ENCODE results near the gene FIBP. TPM values are rescaled to one million over a fixed set of nuclear protein-coding genes. Genes with fewer than 3 reads are reported as not detected.

The FIBP gene
- total and polyA plus RNA-seq, 2 of the 4 experiments (the other 2 are of a cell fraction), result 141 to 182 TPM

GRCh38 chr11:65854852-65855837, 33.1 kb downstream of the FIBP start:
- Histone ChIP-seq H2BK15ac (ENCODE audit: low read depth, low read length) (no peak overlapping the region), H2AFZ (replicated peaks; ENCODE audit: low read length, poor library complexity) (no peak overlapping the region), H3K4ac (ENCODE audit: low read depth, low read length) (no peak overlapping the region), H3K14ac (replicated peaks; ENCODE audit: low read depth, low read length) (no peak overlapping the region), H2BK5ac (ENCODE audit: low read depth, low read length, poor library complexity, severe bottlenecking) (no peak overlapping the region), H3K9me1 (ENCODE audit: insufficient read depth, low read length) (peaks cover 33% of the 10 kb centered on the region), H3K18ac (ENCODE audit: low read depth, low read length) (no peak overlapping the region), H4K5ac (ENCODE audit: low read depth, low read length) (no peak overlapping the region), H4K20me1 (ENCODE audit: insufficient read depth, low read length) (peaks cover 77% of the 10 kb centered on the region), H4K8ac (ENCODE audit: low read depth in 2 of 2, low read length in 2 of 2) (no peak overlapping the region), H3K9ac (ENCODE audit: low read depth, low read length) (no peak overlapping the region), H3K79me1 (ENCODE audit: low read depth in 1 of 2, low read length in 2 of 2) (peaks cover 20 to 65% of the 10 kb centered on the region in 2 experiments), H3K56ac (ENCODE audit: extremely low read depth, insufficient read depth, low read length) (no peak overlapping the region), H3K9me3 (ENCODE audit: control insufficient read depth, insufficient read depth, low read length) (no peaks in the 10 kb centered on the region), H3K27ac (ENCODE audit: insufficient read depth, low read length) (no peak overlapping the region), H3K4me3 (ENCODE audit: insufficient read depth, low read depth, low read length) (no peak overlapping the region), H2AK9ac (replicated peaks; ENCODE audit: low read depth, low read length, poor library complexity) (no peak overlapping the region), H3K4me1 (ENCODE audit: control insufficient read depth, insufficient read depth, low read length) (peaks cover 9% of the 10 kb centered on the region), H2BK120ac (ENCODE audit: low read depth, low read length) (no peak overlapping the region), H2AK5ac (ENCODE audit: low read depth, low read length) (no peak overlapping the region), H4K91ac (ENCODE audit: insufficient read depth, low read depth, low read length) (no peak overlapping the region), H2BK20ac (ENCODE audit: low read depth, low read length) (no peak overlapping the region), H3K4me2 (ENCODE audit: low read depth, low read length) (no peak overlapping the region), H3K27me3 (ENCODE audit: control insufficient read depth, insufficient read depth, low read length) (no peaks in the 10 kb centered on the region), H3K36me3 (ENCODE audit: control insufficient read depth, insufficient read depth, low read length) (peaks cover 59% of the 10 kb centered on the region), H3K23ac (ENCODE audit: low read depth, low read length) (no peak overlapping the region)
- ChIA-PET POLR2A (ENCODE audit: unreplicated experiment) (no interaction called here), CTCF (no interaction called here)
- dilution Hi-C loops (cut with HindIII; ENCODE audit: low sequenced_read_pairs, unreplicated experiment) (no loop called here), in situ Hi-C loops (cut with MboI; ENCODE audit: low sequenced_read_pairs) (no loop called here), intact Hi-C loops (cut with micrococcal nuclease) (no loop called here)
- BruUV-seq (replicated peaks), result TSS peak; percentile 97
- ATAC-seq (ENCODE audit: low read depth) (no peak), DNase-seq (no peak)
- no peak for TF ChIP-seq SMC3 (IDR thresholded peaks at IDR 0.05; ENCODE audit: low read depth, low read length)
- TF ChIP-seq MAFK (IDR thresholded peaks at IDR 0.05; ENCODE audit: low read depth, low read length), result no peak
- TF ChIP-seq, protein P1, sequence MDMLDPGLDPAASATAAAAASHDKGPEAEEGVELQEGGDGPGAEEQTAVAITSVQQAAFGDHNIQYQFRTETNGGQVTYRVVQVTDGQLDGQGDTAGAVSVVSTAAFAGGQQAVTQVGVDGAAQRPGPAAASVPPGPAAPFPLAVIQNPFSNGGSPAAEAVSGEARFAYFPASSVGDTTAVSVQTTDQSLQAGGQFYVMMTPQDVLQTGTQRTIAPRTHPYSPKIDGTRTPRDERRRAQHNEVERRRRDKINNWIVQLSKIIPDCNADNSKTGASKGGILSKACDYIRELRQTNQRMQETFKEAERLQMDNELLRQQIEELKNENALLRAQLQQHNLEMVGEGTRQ (IDR thresholded peaks at IDR 0.05; ENCODE audit: low read depth, low read length), result no peak
- TF ChIP-seq MAZ (IDR thresholded peaks at IDR 0.05; ENCODE audit: borderline replicate concordance, low read depth, low read length), result no peak
- TF ChIP-seq CHD1 (IDR thresholded peaks at IDR 0.05; ENCODE audit: low read depth, low read length), result no peak
- no peak for TF ChIP-seq CTCF (conservative IDR thresholded peaks at IDR 0.05; ENCODE audit: low read depth, low read length)
- no peak for TF ChIP-seq RAD21 (IDR thresholded peaks at IDR 0.05; ENCODE audit: low read length)
- TF ChIP-seq RCOR1 (IDR thresholded peaks at IDR 0.05; ENCODE audit: insufficient replicate concordance, low read length), result no peak
- no peak for TF ChIP-seq FOS (IDR thresholded peaks at IDR 0.05; ENCODE audit: low read depth, low read length)
- 97% methylated on average over 5 of the region's 15 CpGs; no CpG with 5 or more reads in 1 of the 2 experiments for WGBS, 2 experiments (ENCODE audit: extremely low coverage in 2 of 2, insufficient read length in 1 of 2)
